ENCODE data around the gene HNRNPL. TPM values are rescaled to one million over a fixed set of nuclear protein-coding genes. Genes with fewer than 3 reads are reported as not detected.
"Not testable (repeated sequence)": the region's sequence is repeated elsewhere in the genome, so short reads cannot be mapped to it uniquely, and the experiment has no call there.

HNRNPL gene
- total RNA-seq, 4 donors from 2014 or later = 138 to 180 (median 169) TPM

DNA sequence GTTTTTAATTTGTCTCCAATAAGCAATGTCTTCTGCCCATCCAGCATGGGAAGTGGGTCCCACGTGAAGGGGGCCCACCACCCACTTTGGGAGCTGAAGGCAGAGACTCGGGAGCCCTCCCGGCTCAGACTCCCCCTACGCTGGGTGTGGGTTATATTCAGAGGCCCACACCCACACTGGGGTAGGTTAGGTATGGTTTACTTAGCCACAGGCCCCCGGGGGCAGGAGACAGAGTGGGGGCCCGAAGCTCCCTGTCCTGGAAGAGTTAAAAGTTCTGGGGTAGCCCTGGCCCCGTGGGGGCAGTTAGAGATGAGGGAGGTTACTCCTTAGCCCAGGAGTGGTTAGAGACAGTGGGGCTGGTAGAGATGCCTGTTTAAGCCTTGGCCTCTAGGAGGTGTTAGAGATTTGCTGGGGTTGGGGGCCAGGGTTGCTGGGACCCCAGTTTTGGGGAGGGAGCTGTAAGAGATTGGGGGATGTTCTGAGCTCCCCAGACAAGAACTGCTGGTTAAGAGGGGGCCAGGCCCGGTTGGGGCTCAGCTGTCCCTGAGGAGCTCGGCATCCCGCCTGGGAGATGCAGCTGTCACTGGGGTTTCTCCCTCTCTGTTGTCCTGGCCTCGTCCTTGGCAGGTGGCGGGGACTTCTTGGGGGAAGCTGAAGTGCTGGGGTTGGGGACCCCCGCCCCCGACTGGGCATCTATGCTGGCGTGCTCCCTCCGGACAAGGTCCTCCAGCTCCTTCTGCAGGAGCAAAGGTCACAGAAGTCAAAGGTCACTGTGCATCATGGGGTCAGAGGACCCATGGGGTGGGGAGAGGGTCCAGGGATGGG is 29.0 kb upstream of the HNRNPL start:
- no peak for ATAC-seq (ENCODE audit: low FRiP score)
- TF ChIP-seq, protein P1, sequence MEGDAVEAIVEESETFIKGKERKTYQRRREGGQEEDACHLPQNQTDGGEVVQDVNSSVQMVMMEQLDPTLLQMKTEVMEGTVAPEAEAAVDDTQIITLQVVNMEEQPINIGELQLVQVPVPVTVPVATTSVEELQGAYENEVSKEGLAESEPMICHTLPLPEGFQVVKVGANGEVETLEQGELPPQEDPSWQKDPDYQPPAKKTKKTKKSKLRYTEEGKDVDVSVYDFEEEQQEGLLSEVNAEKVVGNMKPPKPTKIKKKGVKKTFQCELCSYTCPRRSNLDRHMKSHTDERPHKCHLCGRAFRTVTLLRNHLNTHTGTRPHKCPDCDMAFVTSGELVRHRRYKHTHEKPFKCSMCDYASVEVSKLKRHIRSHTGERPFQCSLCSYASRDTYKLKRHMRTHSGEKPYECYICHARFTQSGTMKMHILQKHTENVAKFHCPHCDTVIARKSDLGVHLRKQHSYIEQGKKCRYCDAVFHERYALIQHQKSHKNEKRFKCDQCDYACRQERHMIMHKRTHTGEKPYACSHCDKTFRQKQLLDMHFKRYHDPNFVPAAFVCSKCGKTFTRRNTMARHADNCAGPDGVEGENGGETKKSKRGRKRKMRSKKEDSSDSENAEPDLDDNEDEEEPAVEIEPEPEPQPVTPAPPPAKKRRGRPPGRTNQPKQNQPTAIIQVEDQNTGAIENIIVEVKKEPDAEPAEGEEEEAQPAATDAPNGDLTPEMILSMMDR (IDR thresholded peaks at IDR 0.05) = no peak
- no peak for DNase-seq (ENCODE audit: low spot score)

DNA sequence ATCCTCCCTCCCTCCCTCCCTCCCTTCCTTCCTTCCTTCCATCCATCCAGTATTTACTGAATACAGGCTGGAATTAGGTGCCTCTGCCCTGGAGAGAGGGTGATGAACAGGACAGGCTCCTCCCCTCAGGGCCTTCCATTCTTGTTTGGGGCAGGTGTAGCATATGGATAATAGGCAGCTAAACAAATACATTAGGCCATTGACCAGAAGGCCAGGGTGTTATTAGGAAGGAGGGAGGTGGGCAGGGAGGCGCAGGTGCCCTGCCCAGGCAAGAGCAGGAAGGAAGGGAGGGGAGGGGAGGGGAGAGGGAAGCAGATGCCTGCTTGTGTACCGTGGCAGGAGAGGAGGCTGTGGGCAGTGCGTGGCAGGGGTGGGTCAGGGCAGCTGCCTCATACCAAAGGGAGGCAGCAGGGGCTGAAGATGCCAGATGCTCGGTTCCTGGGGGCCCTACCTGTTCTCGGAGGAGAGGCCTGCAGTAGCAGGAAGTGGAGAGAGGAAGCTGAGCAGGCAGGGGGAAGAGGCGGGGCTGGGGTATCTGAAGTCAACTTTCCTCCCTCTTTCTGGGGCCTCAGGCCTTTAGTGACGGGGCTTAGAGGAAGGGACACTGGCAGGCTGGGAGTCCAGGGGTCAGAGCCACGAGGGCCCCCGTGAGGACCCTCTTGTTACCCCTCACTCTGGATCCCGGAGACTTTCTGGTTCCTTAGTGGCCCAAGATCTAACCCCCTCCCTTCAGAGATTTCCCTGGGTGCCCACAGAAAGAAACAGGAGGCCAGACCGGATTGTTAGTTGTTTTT is 28.2 kb upstream of the HNRNPL start, which contains the start of gene RINL:
Gene RINL (minus strand): TSS at position 495 of the 794 bp plus-strand sequence. CDS start 1,533 bp downstream, outside the sequence.
- TF ChIP-seq, protein P1 (IDR thresholded peaks at IDR 0.05) = no peak
- ATAC-seq (ENCODE audit: low FRiP score) (no peak), DNase-seq (ENCODE audit: low spot score) (no peak)

DNA sequence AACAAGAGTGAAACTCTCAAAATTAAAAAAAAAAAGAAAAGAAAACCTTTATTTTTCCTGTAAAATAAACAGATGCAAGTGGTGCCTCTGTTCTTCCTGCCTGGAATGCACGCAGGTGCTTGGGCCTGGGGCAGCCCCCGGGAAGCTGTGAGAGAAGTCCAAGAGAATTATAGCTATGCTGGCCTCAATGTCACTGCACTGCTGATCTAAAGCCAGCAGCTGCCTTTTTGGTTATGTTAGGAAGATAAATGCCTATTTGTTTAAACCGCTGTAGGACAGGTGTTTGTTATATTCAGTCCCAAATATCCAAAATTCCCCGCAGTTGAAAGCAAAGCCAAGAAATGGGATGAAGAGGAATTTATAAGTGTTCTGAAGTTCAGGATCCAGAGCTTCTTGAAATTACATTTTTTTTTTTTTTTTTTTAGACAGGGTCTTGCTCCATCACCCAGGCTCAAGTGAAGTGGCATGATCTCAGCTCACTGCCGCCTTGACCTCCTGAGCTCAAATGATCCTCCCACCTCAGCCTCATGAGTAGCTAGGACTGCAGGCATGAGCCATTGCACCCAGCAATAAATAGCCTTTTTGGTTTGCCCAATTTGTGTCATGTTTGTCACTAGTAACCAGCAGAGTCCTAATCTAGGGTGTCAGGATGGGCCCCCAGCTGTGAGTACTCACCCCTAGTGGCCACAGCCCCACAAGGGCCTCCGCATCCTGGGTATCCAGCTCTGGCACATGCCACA is 26.0 kb upstream of the HNRNPL start:
- ATAC-seq (ENCODE audit: low FRiP score) = no peak
- TF ChIP-seq, protein P1 (IDR thresholded peaks at IDR 0.05) = no peak

DNA sequence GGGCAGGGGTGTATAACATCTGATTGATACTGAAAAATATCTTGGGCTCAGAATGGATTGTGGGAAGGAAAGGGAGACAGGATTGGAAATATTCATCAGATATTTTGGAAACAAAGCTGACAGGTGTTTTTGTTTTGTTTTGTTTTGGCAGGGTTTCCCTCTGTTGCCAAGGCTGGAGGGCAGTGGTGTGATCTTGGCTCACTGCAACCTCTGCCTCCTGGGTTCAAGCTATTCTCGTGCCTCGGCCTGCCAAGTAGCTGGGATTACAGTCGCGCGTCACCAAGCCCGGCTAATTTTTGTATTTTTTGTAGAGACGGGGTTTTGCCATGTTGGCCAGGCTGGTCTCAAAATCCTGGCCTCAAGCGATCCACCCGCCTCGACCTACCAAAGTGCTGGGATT is 23.6 kb upstream of the HNRNPL start:
- ATAC-seq (ENCODE audit: low FRiP score); DNase-seq (ENCODE audit: low spot score): not testable (repeated sequence)

More for the DNA sequence above, 26.0 kb upstream of the HNRNPL start:
- DNase-seq (ENCODE audit: low spot score) = no peak

DNA sequence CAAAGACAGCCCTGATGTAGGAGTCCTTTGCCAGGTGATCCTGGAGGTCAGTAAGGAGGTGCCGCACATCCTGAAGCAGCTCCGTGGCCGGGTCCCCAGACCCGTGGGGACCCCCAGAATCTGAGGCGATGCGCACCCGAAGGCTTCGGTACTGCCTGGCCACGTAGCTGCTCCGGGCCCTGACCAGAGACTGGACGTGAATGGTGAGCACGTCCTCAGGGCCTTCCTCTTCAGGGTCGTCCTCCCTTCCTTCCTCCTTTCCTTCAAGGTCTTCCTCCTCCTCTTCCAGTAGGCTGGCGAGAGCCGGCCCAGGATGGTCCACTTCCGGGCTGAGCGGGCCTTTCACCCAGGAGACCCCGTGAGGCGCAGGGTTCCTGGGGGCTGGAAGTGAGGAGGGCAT is 20.8 kb upstream of the HNRNPL start:
- DNase-seq (ENCODE audit: low spot score) = no peak
- ATAC-seq (ENCODE audit: low FRiP score) = no peak
- TF ChIP-seq, protein P1 (IDR thresholded peaks at IDR 0.05) = no peak

DNA sequence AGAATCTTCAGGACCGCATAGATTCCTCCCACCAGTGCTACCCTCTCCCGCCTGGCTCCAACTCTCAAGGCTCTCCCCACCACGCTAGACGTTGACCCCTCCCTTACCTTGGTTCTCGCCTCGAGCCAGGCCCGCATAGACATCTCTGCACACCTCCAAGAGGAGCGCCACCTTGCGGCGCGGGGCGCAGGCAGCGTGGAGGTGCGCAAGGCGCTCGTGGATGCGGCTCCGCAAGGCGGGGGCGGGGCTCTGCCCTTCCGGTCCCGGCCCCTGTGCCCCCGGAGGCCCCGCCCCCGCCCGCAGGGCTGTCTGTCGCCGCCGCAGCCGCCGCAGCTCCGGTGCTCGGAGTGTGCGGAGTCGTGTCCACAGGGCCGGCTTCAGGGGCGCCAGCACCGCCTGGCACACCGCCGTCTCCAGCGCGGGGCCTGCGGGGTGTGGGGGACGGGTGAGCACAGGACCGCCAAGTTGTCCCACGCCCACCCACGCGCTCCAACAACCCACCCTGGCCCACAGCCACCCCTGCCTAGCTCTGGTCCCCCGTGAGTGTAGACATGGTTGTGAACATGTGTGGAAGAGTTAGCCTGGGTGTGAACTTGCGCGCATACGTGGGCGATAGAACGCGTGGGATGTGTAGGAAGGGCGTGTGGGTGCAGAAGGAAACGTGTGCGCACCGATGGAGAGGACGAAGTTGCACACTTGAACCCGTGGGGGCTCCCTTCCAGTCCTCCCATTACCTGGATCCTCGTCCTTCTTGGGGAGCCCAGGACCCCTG is 20.2 kb upstream of the HNRNPL start:
- ATAC-seq (ENCODE audit: low FRiP score) (peak; percentile 94), DNase-seq (ENCODE audit: low spot score) (peak; percentile 73)
- TF ChIP-seq, protein P1 (IDR thresholded peaks at IDR 0.05) = peak in 1 of 3 donors; percentile 47
